Measurements from ENCODE around the gene LRPAP1.

Gene LRPAP1

DNA sequence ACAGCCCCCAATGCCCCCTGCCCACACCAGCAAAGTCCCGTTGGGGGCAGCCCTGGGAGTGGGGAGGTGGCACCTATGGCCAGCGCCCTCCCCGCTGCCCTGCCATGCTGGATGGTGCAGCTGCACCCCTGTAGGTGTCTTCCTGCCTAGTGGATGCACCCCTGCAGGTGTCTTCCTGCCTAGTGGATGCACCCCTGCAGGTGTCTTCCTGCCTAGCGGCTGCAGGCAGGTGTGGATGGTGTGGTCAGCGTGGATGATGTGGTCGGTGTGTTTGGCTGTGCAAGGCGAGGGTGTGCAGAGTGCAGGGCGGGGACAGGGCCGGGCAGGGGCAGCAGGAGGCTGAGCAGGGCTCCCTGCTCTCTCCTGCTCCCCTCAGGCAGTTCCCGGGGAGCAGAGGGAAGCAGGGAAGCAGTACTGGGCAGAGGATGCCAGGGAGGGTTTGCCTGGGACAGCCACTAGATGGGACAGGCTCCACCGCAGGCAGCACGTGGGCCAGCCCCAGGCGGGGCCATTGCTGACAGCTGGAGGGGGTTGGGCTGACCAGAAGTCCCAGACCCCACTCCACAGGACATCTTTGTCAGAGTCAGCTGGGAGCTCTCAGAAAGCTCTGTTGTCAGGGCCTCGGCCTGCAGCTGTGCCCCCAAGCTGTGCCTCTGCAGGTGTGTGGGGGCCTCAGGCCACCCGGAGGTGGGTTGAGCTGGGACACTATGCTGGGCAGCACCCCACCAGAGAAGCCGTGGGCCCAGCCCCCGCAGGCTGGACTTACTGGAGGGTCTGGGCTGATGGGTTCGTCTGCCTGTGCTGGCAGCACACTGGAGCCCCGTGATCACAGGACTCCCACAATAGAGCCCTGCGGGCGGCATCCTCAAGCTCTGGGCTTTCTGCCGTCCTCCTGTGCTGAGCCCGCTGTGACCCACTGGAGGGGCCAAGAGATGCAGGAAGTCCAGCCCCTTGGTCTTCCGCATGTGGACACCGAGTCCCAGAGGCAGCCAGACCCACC is 45.4 kb downstream of the LRPAP1 start:
- H3K4me2 ChIP-seq (ENCODE audit: low read depth, low read length, poor library complexity, severe bottlenecking): no peak overlapping the region

DNA sequence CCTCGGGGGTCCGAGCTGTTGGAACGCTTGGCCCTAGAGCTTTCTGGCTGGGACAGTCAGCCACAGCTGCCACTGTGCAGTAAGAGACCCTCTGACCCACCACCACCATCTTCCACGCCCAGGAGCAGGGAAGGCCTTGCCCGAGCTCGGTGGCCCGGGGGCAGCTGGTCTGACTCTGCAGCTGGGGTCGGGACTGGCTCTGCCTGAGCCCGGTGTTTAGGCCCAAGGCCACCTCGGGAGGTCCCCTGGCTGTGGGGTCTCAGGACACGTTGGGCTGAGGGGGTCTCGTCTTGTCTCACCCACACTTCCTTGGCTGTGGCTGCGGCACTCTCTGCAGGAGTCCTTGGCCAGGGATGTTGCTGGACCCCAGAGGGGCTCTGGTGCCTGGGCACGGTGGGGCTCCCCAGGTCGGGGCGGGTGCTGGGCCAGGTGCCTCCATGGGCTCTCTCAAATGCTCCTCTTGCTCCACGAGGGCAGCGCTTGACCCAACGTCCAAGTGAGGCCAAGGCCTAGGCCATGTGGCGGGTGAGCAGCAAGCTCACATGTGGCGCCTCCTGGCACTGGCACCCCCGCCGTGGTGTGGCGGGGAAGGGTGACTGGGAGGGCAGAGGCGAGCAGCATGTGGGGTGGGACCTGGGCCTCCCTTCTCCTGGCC is 46.2 kb downstream of the LRPAP1 start:
- no peaks in the 10 kb centered on the region for H3K36me3 ChIP-seq (ENCODE audit: insufficient read depth, low read length)
- no peaks in the 10 kb centered on the region for H4K20me1 ChIP-seq (ENCODE audit: insufficient read depth, low read length, poor library complexity, severe bottlenecking)
- H3K9me3 ChIP-seq (ENCODE audit: insufficient read depth, low read depth, low read length): no peaks in the 10 kb centered on the region
- H3K9me2 ChIP-seq (replicated peaks; ENCODE audit: low read depth, low read length): no peaks in the 10 kb centered on the region
- H3K27me3 ChIP-seq (ENCODE audit: insufficient read depth, low read length, poor library complexity, severe bottlenecking): no peaks in the 10 kb centered on the region
- H3K4me2 ChIP-seq (ENCODE audit: low read depth, low read length, poor library complexity, severe bottlenecking): no peak overlapping the region
- no peak overlapping the region for H3K9ac ChIP-seq (ENCODE audit: low read depth, low read length, poor library complexity, severe bottlenecking)
- H3K4me3 ChIP-seq (ENCODE audit: low read length, poor library complexity, severe bottlenecking): no peak overlapping the region
- no peak overlapping the region for H2AFZ ChIP-seq (ENCODE audit: low read length)
- H3K79me2 ChIP-seq (ENCODE audit: insufficient read depth, low read length): no peaks in the 10 kb centered on the region
- no peak for TF ChIP-seq EZH2phosphoT487 (IDR thresholded peaks at IDR 0.05; ENCODE audit: borderline replicate concordance)
- TF ChIP-seq, protein P1, sequence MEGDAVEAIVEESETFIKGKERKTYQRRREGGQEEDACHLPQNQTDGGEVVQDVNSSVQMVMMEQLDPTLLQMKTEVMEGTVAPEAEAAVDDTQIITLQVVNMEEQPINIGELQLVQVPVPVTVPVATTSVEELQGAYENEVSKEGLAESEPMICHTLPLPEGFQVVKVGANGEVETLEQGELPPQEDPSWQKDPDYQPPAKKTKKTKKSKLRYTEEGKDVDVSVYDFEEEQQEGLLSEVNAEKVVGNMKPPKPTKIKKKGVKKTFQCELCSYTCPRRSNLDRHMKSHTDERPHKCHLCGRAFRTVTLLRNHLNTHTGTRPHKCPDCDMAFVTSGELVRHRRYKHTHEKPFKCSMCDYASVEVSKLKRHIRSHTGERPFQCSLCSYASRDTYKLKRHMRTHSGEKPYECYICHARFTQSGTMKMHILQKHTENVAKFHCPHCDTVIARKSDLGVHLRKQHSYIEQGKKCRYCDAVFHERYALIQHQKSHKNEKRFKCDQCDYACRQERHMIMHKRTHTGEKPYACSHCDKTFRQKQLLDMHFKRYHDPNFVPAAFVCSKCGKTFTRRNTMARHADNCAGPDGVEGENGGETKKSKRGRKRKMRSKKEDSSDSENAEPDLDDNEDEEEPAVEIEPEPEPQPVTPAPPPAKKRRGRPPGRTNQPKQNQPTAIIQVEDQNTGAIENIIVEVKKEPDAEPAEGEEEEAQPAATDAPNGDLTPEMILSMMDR (conservative IDR thresholded peaks at IDR 0.05; ENCODE audit: low read length): no peak
- H3F3A ChIP-seq (ENCODE audit: low read depth): no peaks in the 10 kb centered on the region
- no peaks in the 10 kb centered on the region for H3K4me1 ChIP-seq (ENCODE audit: insufficient read depth, low read length, poor library complexity, severe bottlenecking)

More for the DNA sequence above, 45.4 kb downstream of the LRPAP1 start:
- H3K9ac ChIP-seq (ENCODE audit: low read depth, low read length, poor library complexity, severe bottlenecking): no peak overlapping the region
- H3F3A ChIP-seq (ENCODE audit: low read depth): no peaks in the 10 kb centered on the region
- no peaks in the 10 kb centered on the region for H3K4me1 ChIP-seq (ENCODE audit: insufficient read depth, low read length, poor library complexity, severe bottlenecking)
- no peaks in the 10 kb centered on the region for H3K9me3 ChIP-seq (ENCODE audit: insufficient read depth, low read depth, low read length)
- no peaks in the 10 kb centered on the region for H3K27me3 ChIP-seq (ENCODE audit: insufficient read depth, low read length, poor library complexity, severe bottlenecking)
- H3K79me2 ChIP-seq (ENCODE audit: insufficient read depth, low read length): no peaks in the 10 kb centered on the region
- H3K9me2 ChIP-seq (replicated peaks; ENCODE audit: low read depth, low read length): no peaks in the 10 kb centered on the region
- H3K36me3 ChIP-seq (ENCODE audit: insufficient read depth, low read length): no peaks in the 10 kb centered on the region
- no peaks in the 10 kb centered on the region for H4K20me1 ChIP-seq (ENCODE audit: insufficient read depth, low read length, poor library complexity, severe bottlenecking)
- H3K4me3 ChIP-seq (ENCODE audit: low read length, poor library complexity, severe bottlenecking): no peak overlapping the region
- H2AFZ ChIP-seq (ENCODE audit: low read length): no peak overlapping the region
- TF ChIP-seq EZH2phosphoT487 (IDR thresholded peaks at IDR 0.05; ENCODE audit: borderline replicate concordance): no peak
- TF ChIP-seq, protein P1 (conservative IDR thresholded peaks at IDR 0.05; ENCODE audit: low read length): no peak

- no peak for TF ChIP-seq EZH2phosphoT487 (IDR thresholded peaks at IDR 0.05; ENCODE audit: borderline replicate concordance)
- TF ChIP-seq, protein P1 (conservative IDR thresholded peaks at IDR 0.05; ENCODE audit: low read length): no peak
- Histone ChIP-seq H3K9ac (ENCODE audit: low read depth, low read length, poor library complexity, severe bottlenecking) (no peak overlapping the region), H3K4me3 (ENCODE audit: low read length, poor library complexity, severe bottlenecking) (no peak overlapping the region)
Observed at GRCh38 chr4:3485011-3485791, 47.0 kb downstream of the LRPAP1 start.

More at GRCh38 chr4:3485011-3485791, 47.0 kb downstream of the LRPAP1 start:
- H3K9me2 ChIP-seq (replicated peaks; ENCODE audit: low read depth, low read length): no peaks in the 10 kb centered on the region
- H3F3A ChIP-seq (ENCODE audit: low read depth): no peaks in the 10 kb centered on the region
- no peaks in the 10 kb centered on the region for H3K79me2 ChIP-seq (ENCODE audit: insufficient read depth, low read length)
- H4K20me1 ChIP-seq (ENCODE audit: insufficient read depth, low read length, poor library complexity, severe bottlenecking): no peaks in the 10 kb centered on the region
- no peaks in the 10 kb centered on the region for H3K4me1 ChIP-seq (ENCODE audit: insufficient read depth, low read length, poor library complexity, severe bottlenecking)
- no peaks in the 10 kb centered on the region for H3K9me3 ChIP-seq (ENCODE audit: insufficient read depth, low read depth, low read length)
- H3K36me3 ChIP-seq (ENCODE audit: insufficient read depth, low read length): no peaks in the 10 kb centered on the region
- H3K4me2 ChIP-seq (ENCODE audit: low read depth, low read length, poor library complexity, severe bottlenecking): no peak overlapping the region
- no peak overlapping the region for H2AFZ ChIP-seq (ENCODE audit: low read length)
- H3K27me3 ChIP-seq (ENCODE audit: insufficient read depth, low read length, poor library complexity, severe bottlenecking): no peaks in the 10 kb centered on the region
